Testis (tissue), 2 donors: ENCODE measurements around the gene BCL11A.

ENCODE experiments used
- POLR2A ChIP-seq: fragments of 450-650 bp; IDR thresholded peaks from one replicate; pipeline ENCODE4 v1.6.1; 2017; ENCODE audit warnings: antibody characterized with exemption, mild to moderate bottlenecking, moderate library complexity
- TF ChIP-seq, protein P1 (sequence below), 3 experiments: fragments of 450-650 bp in 2 of 3; fragments of 200-600 bp in 1 of 3; sonication (generic) in 1 of 3; IDR thresholded peaks; one replicate each; pipeline ENCODE4 v1.5.1; 2016 to 2019; ENCODE audit warnings: antibody characterized with exemption in 3 of 3, mild to moderate bottlenecking in 2 of 3, moderate library complexity in 1 of 3

DNA sequence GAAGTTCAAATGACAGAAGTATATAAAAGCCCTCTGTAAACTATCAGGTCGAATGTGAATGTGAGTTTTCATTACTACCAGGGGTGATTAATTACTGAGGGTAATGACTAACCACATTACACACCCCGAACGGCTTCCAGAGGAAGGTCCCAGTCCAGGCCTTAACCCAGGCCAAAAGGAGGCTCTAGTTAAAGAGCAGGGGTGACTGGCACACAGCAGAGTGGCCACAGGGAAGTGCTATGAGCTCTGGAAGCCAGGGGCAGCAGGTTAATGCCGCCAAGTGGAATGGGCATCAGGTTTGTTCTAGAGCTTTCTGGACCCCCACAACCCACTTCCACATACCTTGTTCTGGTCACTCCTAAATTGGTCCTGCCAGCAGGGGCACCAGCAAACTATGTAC is 87.7 kb downstream of the BCL11A start:
- no peak for TF ChIP-seq POLR2A
- TF ChIP-seq, protein P1, sequence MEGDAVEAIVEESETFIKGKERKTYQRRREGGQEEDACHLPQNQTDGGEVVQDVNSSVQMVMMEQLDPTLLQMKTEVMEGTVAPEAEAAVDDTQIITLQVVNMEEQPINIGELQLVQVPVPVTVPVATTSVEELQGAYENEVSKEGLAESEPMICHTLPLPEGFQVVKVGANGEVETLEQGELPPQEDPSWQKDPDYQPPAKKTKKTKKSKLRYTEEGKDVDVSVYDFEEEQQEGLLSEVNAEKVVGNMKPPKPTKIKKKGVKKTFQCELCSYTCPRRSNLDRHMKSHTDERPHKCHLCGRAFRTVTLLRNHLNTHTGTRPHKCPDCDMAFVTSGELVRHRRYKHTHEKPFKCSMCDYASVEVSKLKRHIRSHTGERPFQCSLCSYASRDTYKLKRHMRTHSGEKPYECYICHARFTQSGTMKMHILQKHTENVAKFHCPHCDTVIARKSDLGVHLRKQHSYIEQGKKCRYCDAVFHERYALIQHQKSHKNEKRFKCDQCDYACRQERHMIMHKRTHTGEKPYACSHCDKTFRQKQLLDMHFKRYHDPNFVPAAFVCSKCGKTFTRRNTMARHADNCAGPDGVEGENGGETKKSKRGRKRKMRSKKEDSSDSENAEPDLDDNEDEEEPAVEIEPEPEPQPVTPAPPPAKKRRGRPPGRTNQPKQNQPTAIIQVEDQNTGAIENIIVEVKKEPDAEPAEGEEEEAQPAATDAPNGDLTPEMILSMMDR (IDR thresholded peaks at IDR 0.05): no peak
